Activated CD4-positive, alpha-beta memory T cell treated with anti-CD3 and anti-CD28 coated beads for 36 hours (primary cell): ENCODE measurements around the gene EHD4. TPM values are rescaled to one million over a fixed set of nuclear protein-coding genes. Genes with fewer than 3 reads are reported as not detected.

Source experiments
- CTCF ChIA-PET: fragments of 350-600 bp; sonication (Branson Sonifier 250); formaldehyde crosslinking; loops from one replicate; lab custom pipeline; 2021; ENCODE audit warnings: antibody characterized with exemption, inconsistent platforms; lab: Charles Lee
- POLR2A ChIA-PET: fragments of 350-600 bp; sonication (Branson Sonifier 250); formaldehyde crosslinking; loops from one replicate; lab custom pipeline; 2021; ENCODE audit warnings: antibody characterized with exemption; lab: Charles Lee
- DNase-seq: peaks from one replicate; pipeline ENCODE4 v3.0.0-alpha.2; 2020
- H3K27ac Mint-ChIP-seq: one replicate; pipeline ENCODE4 v1.8.0; 2021; ENCODE audit warnings: mixed read lengths
- H3K27me3 Mint-ChIP-seq: one replicate; pipeline ENCODE4 v1.8.0; 2021; ENCODE audit warnings: mixed read lengths
- H3K36me3 Mint-ChIP-seq: one replicate; pipeline ENCODE4 v1.8.0; 2021; ENCODE audit warnings: mixed read lengths
- H3K4me1 Mint-ChIP-seq: one replicate; pipeline ENCODE4 v1.8.0; 2021; ENCODE audit warnings: low read depth, mixed read lengths
- H3K4me3 Mint-ChIP-seq: one replicate; pipeline ENCODE4 v1.8.0; 2021; ENCODE audit warnings: mild to moderate bottlenecking, mixed read lengths
- H3K9me3 Mint-ChIP-seq: one replicate; pipeline ENCODE4 v1.8.0; 2021; ENCODE audit warnings: mixed read lengths
- intact Hi-C: fragments of 100-400 bp; cut with micrococcal nuclease; formaldehyde crosslinking; loops from one replicate; pipeline ENCODE4 v1.15.1; 2023
- total RNA-seq, 2 experiments: library from RNA; stranded (reverse); gene quantifications; one replicate each; pipeline ENCODE4 v1.2.3, GENCODE V29; 2021

Gene EHD4
- total RNA-seq, 2 experiments from 2014 or later: 43.6 to 45.0 TPM

- intact Hi-C loops: no loop called here
- CTCF ChIA-PET: no interaction called here
Measured at GRCh38 chr15:41879321-41879845, 93.0 kb downstream of the EHD4 start.

GRCh38 chr15:41878355-41878699 is 94.0 kb downstream of the EHD4 start:
- no peak for DNase-seq
- ChIA-PET CTCF (no interaction called here), POLR2A (no interaction called here)
- Mint-ChIP-seq H3K27ac (no peak overlapping the region), H3K36me3 (peaks cover 1% of the 10 kb centered on the region), H3K9me3 (no peaks in the 10 kb centered on the region), H3K4me1 (peaks cover 4% of the 10 kb centered on the region), H3K27me3 (peaks cover 7% of the 10 kb centered on the region), H3K4me3 (no peak overlapping the region)
- intact Hi-C loops: no loop called here

More at GRCh38 chr15:41879321-41879845, 93.0 kb downstream of the EHD4 start:
- Mint-ChIP-seq H3K4me1 (peaks cover 4% of the 10 kb centered on the region), H3K4me3 (no peak overlapping the region), H3K27me3 (peaks cover 7% of the 10 kb centered on the region), H3K27ac (no peak overlapping the region), H3K36me3 (peaks cover 1% of the 10 kb centered on the region), H3K9me3 (no peaks in the 10 kb centered on the region)
- POLR2A ChIA-PET: no interaction called here
- no peak for DNase-seq

- Mint-ChIP-seq H3K36me3 (peaks cover 1% of the 10 kb centered on the region), H3K4me3 (no peak overlapping the region), H3K4me1 (peaks cover 4% of the 10 kb centered on the region), H3K9me3 (no peaks in the 10 kb centered on the region), H3K27ac (no peak overlapping the region), H3K27me3 (peaks cover 7% of the 10 kb centered on the region)
- no peak for DNase-seq
- POLR2A ChIA-PET: no interaction called here
- intact Hi-C loops: no loop called here
- CTCF ChIA-PET: no interaction called here
Measured at GRCh38 chr15:41877631-41878354, 94.6 kb downstream of the EHD4 start.

- H3K4me1 Mint-ChIP-seq: peaks cover 9% of the 10 kb centered on the region
- no peak overlapping the region for H3K4me3 Mint-ChIP-seq
- ChIA-PET POLR2A (no interaction called here), CTCF (interaction anchor here (1.1 to 1.3 kb wide), 2 partner anchors 26 to 28 kb away, joined by 3 read pairs; no protein-coding TSS in a partner anchor)
- H3K9me3 Mint-ChIP-seq: no peaks in the 10 kb centered on the region
- H3K27me3 Mint-ChIP-seq: peaks cover 6% of the 10 kb centered on the region
- H3K27ac Mint-ChIP-seq: no peak overlapping the region
- no peak for DNase-seq
- no peaks in the 10 kb centered on the region for H3K36me3 Mint-ChIP-seq
- intact Hi-C loops: no loop called here
Measured at GRCh38 chr15:41876689-41877088, 95.7 kb downstream of the EHD4 start.

GRCh38 chr15:41876007-41876406 is 96.3 kb downstream of the EHD4 start:
- H3K4me3 Mint-ChIP-seq: no peak overlapping the region
- no peaks in the 10 kb centered on the region for H3K36me3 Mint-ChIP-seq
- peaks cover 7% of the 10 kb centered on the region for H3K4me1 Mint-ChIP-seq
- ChIA-PET POLR2A (no interaction called here), CTCF (interaction anchor here (0.8 to 1.3 kb wide), 3 partner anchors 27 to 103 kb away, joined by 3 read pairs; no protein-coding TSS in a partner anchor)
- no peak for DNase-seq
- H3K27ac Mint-ChIP-seq: no peak overlapping the region
- H3K9me3 Mint-ChIP-seq: no peaks in the 10 kb centered on the region
- no peaks in the 10 kb centered on the region for H3K27me3 Mint-ChIP-seq
- intact Hi-C loops: no loop called here

GRCh38 chr15:41874736-41875135 is 97.6 kb downstream of the EHD4 start:
- peaks cover 17% of the 10 kb centered on the region for H3K4me1 Mint-ChIP-seq
- POLR2A ChIA-PET: no interaction called here
- H3K9me3 Mint-ChIP-seq: no peaks in the 10 kb centered on the region
- CTCF ChIA-PET: no interaction called here
- no peak overlapping the region for H3K4me3 Mint-ChIP-seq
- intact Hi-C loops: no loop called here
- H3K36me3 Mint-ChIP-seq: no peaks in the 10 kb centered on the region
- no peak overlapping the region for H3K27ac Mint-ChIP-seq
- no peak for DNase-seq
- H3K27me3 Mint-ChIP-seq: no peaks in the 10 kb centered on the region

- H3K9me3 Mint-ChIP-seq: no peaks in the 10 kb centered on the region
- H3K36me3 Mint-ChIP-seq: no peaks in the 10 kb centered on the region
- DNase-seq: no peak
- intact Hi-C loops: no loop called here
- ChIA-PET CTCF (no interaction called here), POLR2A (no interaction called here)
- peaks cover 20% of the 10 kb centered on the region for H3K4me1 Mint-ChIP-seq
- H3K4me3 Mint-ChIP-seq: no peak overlapping the region
- H3K27ac Mint-ChIP-seq: no peak overlapping the region
- H3K27me3 Mint-ChIP-seq: no peaks in the 10 kb centered on the region
Measured at GRCh38 chr15:41873711-41874110, 98.6 kb downstream of the EHD4 start.

- intact Hi-C loops: no loop called here
- DNase-seq: no peak
- POLR2A ChIA-PET: no interaction called here
- no peak overlapping the region for H3K4me3 Mint-ChIP-seq
- H3K27me3 Mint-ChIP-seq: no peaks in the 10 kb centered on the region
- no peaks in the 10 kb centered on the region for H3K9me3 Mint-ChIP-seq
- CTCF ChIA-PET: no interaction called here
- H3K36me3 Mint-ChIP-seq: no peaks in the 10 kb centered on the region
- peaks cover 20% of the 10 kb centered on the region for H3K4me1 Mint-ChIP-seq
- no peak overlapping the region for H3K27ac Mint-ChIP-seq
Measured at GRCh38 chr15:41872166-41872747, 100.1 kb downstream of the EHD4 start.

GRCh38 chr15:41871175-41871905 is 101.0 kb downstream of the EHD4 start:
- H3K27me3 Mint-ChIP-seq: no peaks in the 10 kb centered on the region
- peak overlapping the region; percentile 77 for H3K27ac Mint-ChIP-seq
- ChIA-PET POLR2A (interaction anchor here (1.2 to 1.3 kb wide), 6 partner anchors 22 to 99 kb away, joined by 3 to 6 read pairs (median 3); no protein-coding TSS in a partner anchor), CTCF (interaction anchor here (0.8 to 1.4 kb wide), 8 partner anchors 21 to 213 kb away, joined by 3 to 8 read pairs (median 4); partner anchors contain the start of gene MAPKBP1)
- no peaks in the 10 kb centered on the region for H3K36me3 Mint-ChIP-seq
- intact Hi-C loops: no loop called here
- no peaks in the 10 kb centered on the region for H3K9me3 Mint-ChIP-seq
- H3K4me1 Mint-ChIP-seq: peaks cover 20% of the 10 kb centered on the region
- no peak for DNase-seq
- no peak overlapping the region for H3K4me3 Mint-ChIP-seq

- intact Hi-C loops: loop anchor here (1.0 kb wide), 2 partner anchors 42 to 67 kb away; partner anchors contain the start of gene JMJD7
- POLR2A ChIA-PET: interaction anchor here (0.8 to 1.3 kb wide), 8 partner anchors 11 to 99 kb away, joined by 3 to 6 read pairs (median 3); no protein-coding TSS in a partner anchor
- H3K4me3 Mint-ChIP-seq: peak overlapping the region; percentile 7
Measured at GRCh38 chr15:41870689-41871081, 101.7 kb downstream of the EHD4 start.

GRCh38 chr15:41869770-41870688 is 102.3 kb downstream of the EHD4 start:
- intact Hi-C loops: loop anchor here (1.0 kb wide), 2 partner anchors 42 to 67 kb away; partner anchors contain the start of gene JMJD7
- peak overlapping the region; percentile 77 for H3K27ac Mint-ChIP-seq
- ChIA-PET CTCF (interaction anchor here (0.6 to 1.4 kb wide), 11 partner anchors 23 to 240 kb away, joined by 3 to 8 read pairs (median 4); partner anchors contain the start of gene MAPKBP1), POLR2A (interaction anchor here (0.8 to 1.3 kb wide), 8 partner anchors 12 to 100 kb away, joined by 3 to 6 read pairs (median 3); no protein-coding TSS in a partner anchor)
- no peak for DNase-seq
- H3K36me3 Mint-ChIP-seq: no peaks in the 10 kb centered on the region
- H3K27me3 Mint-ChIP-seq: no peaks in the 10 kb centered on the region
- peak overlapping the region; percentile 7 for H3K4me3 Mint-ChIP-seq
- H3K4me1 Mint-ChIP-seq: peaks cover 20% of the 10 kb centered on the region
- no peaks in the 10 kb centered on the region for H3K9me3 Mint-ChIP-seq

More at GRCh38 chr15:41870689-41871081, 101.7 kb downstream of the EHD4 start:
- Mint-ChIP-seq H3K4me1 (peaks cover 20% of the 10 kb centered on the region), H3K27me3 (no peaks in the 10 kb centered on the region), H3K36me3 (no peaks in the 10 kb centered on the region), H3K9me3 (no peaks in the 10 kb centered on the region), H3K27ac (peak overlapping the region; percentile 77)
- CTCF ChIA-PET: interaction anchor here (0.6 to 1.4 kb wide), 9 partner anchors 22 to 214 kb away, joined by 3 to 8 read pairs (median 4); partner anchors contain the start of gene MAPKBP1
- peak; percentile 87 for DNase-seq
